Tibial artery (tissue), 4 donors: Measurements from ENCODE around the gene TECRL.

Experiments used
- DNase-seq, 2 donors: peaks; one replicate each; pipeline ENCODE4 v3.0.0-alpha.2; 2019
- H3K27ac ChIP-seq, 2 donors: fragments of 200-600 bp; sonication (generic) in 1 of 2; 1 replicate in 1 of 2; 2 replicates in 1 of 2; pipeline ENCODE4 v1.5.1; 2018 to 2019; ENCODE audit warnings: mild to moderate bottlenecking in 1 of 2
- H3K27me3 ChIP-seq, 2 donors: fragments of 200-600 bp; sonication (generic) in 1 of 2; one replicate each; pipeline versions ENCODE4 v1.5.1 to v1.6.0; 2016 to 2019
- H3K36me3 ChIP-seq, 3 donors: fragments of 200-600 bp; sonication (generic) in 2 of 3; one replicate each; pipeline ENCODE4 v1.5.1; 2016 to 2019; ENCODE audit warnings: mild to moderate bottlenecking in 2 of 3
- H3K4me1 ChIP-seq, 4 donors: fragments of 200-600 bp; sonication (generic) in 2 of 4; 1 replicate in 3 of 4; 2 replicates in 1 of 4; pipeline ENCODE4 v1.5.1; 2016 to 2019
- H3K4me3 ChIP-seq, 2 donors: fragments of 200-600 bp; sonication (generic) in 1 of 2; 1 replicate in 1 of 2; 2 replicates in 1 of 2; pipeline ENCODE4 v1.5.1; 2018 to 2019; ENCODE audit warnings: mild to moderate bottlenecking in 2 of 2
- H3K9me3 ChIP-seq, 3 donors: fragments of 200-600 bp; sonication (generic) in 1 of 3; one replicate each; pipeline ENCODE4 v1.5.1; 2016 to 2019
- intact Hi-C: fragments of 100-400 bp; cut with DNase I; formaldehyde crosslinking; loops from one replicate; pipeline ENCODE4 v1.15.0; 2023; ENCODE audit warnings: low total_unique reads
- TF ChIP-seq, protein P1 (sequence below), 2 experiments: fragments of 200-600 bp in 1 of 2; fragments of 450-650 bp in 1 of 2; IDR thresholded peaks; one replicate each; pipeline ENCODE4 v1.5.1; 2017 to 2019; ENCODE audit warnings: antibody characterized with exemption in 2 of 2, mild to moderate bottlenecking in 1 of 2, moderate library complexity in 1 of 2

TECRL gene

DNA sequence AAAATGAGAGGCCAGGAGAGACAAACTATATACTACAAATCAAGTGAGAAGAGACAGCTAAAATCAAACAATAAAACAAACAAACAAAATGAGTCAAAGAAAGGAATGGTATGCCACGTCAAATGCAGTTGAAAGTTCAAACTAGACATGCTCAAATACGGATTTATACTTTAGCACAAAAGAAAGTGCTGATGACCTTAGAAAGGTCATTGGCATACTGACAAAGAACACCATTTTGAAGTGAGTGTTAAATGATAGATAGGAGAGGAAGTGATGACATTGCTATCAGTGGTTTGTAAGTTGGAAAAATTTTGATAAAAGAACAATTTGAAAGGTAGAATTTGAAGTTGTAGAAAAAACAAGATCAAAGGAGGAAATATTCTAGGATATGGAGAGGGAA, 55.3 kb downstream of the TECRL start:
- H3K4me1 ChIP-seq, result no peaks in the 10 kb centered on the region
- H3K9me3 ChIP-seq, result no peaks in the 10 kb centered on the region
- no peak overlapping the region for H3K27ac ChIP-seq
- TF ChIP-seq, protein P1, sequence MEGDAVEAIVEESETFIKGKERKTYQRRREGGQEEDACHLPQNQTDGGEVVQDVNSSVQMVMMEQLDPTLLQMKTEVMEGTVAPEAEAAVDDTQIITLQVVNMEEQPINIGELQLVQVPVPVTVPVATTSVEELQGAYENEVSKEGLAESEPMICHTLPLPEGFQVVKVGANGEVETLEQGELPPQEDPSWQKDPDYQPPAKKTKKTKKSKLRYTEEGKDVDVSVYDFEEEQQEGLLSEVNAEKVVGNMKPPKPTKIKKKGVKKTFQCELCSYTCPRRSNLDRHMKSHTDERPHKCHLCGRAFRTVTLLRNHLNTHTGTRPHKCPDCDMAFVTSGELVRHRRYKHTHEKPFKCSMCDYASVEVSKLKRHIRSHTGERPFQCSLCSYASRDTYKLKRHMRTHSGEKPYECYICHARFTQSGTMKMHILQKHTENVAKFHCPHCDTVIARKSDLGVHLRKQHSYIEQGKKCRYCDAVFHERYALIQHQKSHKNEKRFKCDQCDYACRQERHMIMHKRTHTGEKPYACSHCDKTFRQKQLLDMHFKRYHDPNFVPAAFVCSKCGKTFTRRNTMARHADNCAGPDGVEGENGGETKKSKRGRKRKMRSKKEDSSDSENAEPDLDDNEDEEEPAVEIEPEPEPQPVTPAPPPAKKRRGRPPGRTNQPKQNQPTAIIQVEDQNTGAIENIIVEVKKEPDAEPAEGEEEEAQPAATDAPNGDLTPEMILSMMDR (IDR thresholded peaks at IDR 0.05), result no peak
- no peak for DNase-seq
- H3K4me3 ChIP-seq, result no peak overlapping the region
- no peaks in the 10 kb centered on the region for H3K36me3 ChIP-seq
- H3K27me3 ChIP-seq, result no peaks in the 10 kb centered on the region
- intact Hi-C loops, result no loop called here

DNA sequence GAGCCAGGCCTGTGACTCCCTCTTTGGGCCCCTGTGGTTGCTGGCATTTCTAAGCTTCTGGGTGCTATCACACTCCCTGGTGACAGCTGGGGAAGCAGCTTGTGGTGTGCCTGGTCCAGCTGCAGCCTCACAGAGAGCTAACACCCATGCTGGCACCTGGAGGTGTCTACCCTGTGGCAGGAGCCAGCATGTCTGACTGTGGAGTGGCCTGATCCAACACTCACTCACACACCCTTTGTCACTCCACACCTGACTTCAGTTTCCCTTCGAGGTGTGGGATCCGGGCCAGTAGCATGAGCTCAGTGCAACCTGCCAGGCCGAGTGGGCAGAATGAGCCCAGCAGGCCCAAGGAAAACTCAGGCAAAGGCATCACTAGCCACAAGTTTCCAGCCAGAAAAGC, 67.5 kb downstream of the TECRL start:
- TF ChIP-seq, protein P1 (IDR thresholded peaks at IDR 0.05), result no peak
- Histone ChIP-seq H3K4me3 (no peak overlapping the region), H3K4me1 (no peaks in the 10 kb centered on the region), H3K9me3 (no peaks in the 10 kb centered on the region), H3K27me3 (no peaks in the 10 kb centered on the region), H3K36me3 (no peaks in the 10 kb centered on the region), H3K27ac (no peak overlapping the region)
- DNase-seq, result no peak
- intact Hi-C loops, result no loop called here

DNA sequence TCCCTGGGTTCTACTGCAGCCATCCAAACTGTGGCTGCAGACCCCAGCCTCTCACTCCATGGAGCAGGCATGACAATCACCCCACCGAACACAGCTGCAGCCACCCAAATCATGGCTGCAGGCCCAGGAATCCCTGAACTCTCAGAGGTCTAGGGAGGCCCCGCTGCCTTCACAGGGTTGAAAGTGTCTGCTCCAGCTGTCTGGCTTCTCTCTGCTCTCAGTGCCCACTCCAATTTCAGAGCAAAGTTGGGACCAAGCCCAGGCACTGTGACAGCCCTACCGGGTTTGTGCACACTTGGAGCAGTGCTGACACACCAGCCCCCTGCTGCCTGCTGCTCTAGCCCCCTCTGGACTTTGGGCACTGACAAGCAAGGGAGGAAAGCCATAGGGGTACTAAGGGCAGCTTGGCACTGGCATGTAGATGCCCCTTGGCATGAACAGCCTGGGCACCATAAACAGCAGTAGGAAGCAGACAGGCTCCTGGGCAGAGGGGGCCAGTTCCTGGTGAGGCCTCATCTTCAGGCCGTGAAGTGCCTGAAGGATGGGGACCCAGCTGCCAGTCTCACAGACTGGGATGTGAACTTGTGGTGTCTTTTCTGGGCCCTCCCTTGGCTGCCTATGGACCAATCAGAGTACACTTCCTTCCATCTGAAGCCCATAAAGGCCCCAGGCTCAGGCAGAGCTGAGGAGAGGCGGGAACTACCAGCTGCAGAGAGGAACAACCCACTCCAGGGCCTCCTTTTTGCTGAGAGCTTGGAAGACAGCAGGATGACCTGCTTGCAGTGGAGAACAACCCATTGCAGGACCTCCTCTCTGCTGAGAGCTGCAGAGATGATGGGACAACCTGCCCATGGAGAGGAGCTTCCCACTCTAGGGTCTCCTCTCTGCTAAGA, 68.8 kb downstream of the TECRL start:
- no peaks in the 10 kb centered on the region for H3K4me1 ChIP-seq
- H3K36me3 ChIP-seq, result no peaks in the 10 kb centered on the region
- no peak overlapping the region for H3K27ac ChIP-seq
- no peaks in the 10 kb centered on the region for H3K27me3 ChIP-seq
- TF ChIP-seq, protein P1 (IDR thresholded peaks at IDR 0.05), result no peak
- H3K9me3 ChIP-seq, result no peaks in the 10 kb centered on the region
- intact Hi-C loops, result no loop called here
- no peak overlapping the region for H3K4me3 ChIP-seq
- no peak for DNase-seq

DNA sequence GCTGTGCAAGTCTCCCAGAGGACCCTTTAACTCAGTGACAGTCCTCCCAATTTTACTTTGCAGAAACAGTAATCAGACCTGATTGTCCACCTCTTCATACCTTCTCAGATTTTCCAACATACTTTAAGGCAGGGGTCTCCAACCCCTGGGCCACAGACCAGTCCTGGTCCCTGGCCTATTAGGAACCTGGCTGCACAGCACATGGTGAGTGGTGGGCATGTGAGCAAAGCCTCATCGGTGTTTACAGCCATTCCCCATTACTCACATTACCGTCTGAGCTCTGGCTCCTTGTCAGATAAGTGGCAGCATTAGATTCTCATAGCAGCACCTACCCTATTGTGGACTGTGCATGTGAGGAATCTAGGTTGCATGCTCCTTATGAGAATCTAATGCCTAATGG, 74.3 kb downstream of the TECRL start:
- DNase-seq, result no peak
- TF ChIP-seq, protein P1 (IDR thresholded peaks at IDR 0.05), result no peak
- no peaks in the 10 kb centered on the region for H3K27me3 ChIP-seq

DNA sequence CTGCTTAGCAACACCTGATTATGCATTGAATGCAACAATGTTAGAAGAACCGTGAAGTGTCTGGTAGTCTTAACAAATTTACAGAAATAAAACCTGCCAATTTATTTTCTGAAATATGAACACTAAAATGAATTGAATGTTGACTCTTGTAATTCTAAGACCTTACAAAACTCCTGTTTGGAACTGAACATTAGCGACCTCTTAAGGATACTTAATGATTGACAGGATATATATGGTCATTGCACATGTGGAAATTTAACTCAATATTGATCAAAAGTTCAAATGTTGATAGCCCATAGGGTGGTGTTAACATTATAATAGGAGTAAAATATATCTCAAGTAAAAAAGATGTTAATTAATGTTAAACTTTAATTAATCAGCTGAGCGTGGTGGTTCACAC, 79.1 kb downstream of the TECRL start:
- no peaks in the 10 kb centered on the region for H3K27me3 ChIP-seq
- intact Hi-C loops, result no loop called here
- TF ChIP-seq, protein P1 (IDR thresholded peaks at IDR 0.05), result no peak
- H3K36me3 ChIP-seq, result no peaks in the 10 kb centered on the region
- H3K27ac ChIP-seq, result no peak overlapping the region
- no peaks in the 10 kb centered on the region for H3K9me3 ChIP-seq
- DNase-seq, result no peak
- H3K4me3 ChIP-seq, result no peak overlapping the region
- no peaks in the 10 kb centered on the region for H3K4me1 ChIP-seq

More for the DNA sequence above, 74.3 kb downstream of the TECRL start:
- H3K9me3 ChIP-seq, result no peaks in the 10 kb centered on the region
- H3K27ac ChIP-seq, result no peak overlapping the region
- H3K4me1 ChIP-seq, result no peaks in the 10 kb centered on the region
- no peaks in the 10 kb centered on the region for H3K36me3 ChIP-seq
- intact Hi-C loops, result no loop called here
- H3K4me3 ChIP-seq, result no peak overlapping the region
